ENCODE results near the gene DBP. TPM values are rescaled to one million over a fixed set of nuclear protein-coding genes. Genes with fewer than 3 reads are reported as not detected.

DBP gene
- total and polyA plus RNA-seq, 2 of the 13 experiments (the other 11 are each of a cell fraction or from before 2014, with no cell fraction given) = 1.7 to 5.8 TPM

DNA sequence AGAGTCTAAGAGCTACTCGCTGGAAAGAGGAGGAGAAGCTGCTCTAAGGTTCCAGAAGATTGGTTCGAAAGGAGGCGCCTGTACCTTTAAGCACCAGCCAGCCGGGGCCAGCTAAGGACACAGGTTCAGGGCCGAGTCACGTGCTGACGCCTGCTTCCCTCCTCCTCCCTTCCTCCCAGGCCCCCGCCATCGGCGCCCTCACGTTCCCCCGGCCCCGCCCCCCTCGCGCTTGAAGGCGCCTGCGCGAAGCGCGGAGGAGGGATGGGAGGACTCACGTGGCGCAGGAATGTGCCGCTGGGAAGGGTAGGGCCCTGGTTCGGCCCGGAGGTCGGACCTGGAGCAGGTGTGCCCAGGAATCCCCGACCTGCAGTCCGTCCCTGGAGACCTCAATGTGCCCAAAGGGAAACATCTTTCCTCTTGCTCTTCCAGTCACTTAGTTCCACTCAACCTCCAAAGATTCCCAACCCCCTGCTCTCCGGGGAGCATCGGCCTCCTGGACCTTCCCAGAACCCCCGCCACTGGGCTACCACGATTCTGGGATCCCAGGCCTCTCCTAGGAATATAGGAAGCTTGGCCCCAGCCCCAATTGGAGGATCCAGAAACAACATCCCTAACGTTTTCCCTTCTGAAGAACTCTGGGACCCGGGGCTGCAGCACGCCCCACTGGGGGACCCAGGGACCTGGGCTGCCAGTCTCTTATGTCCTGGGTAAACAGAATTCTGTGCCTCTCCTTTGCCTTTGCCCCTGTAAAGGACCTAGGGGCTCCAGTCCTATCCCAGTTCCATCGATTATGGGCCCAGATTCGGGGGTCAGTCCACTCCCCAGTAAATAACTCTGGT lies 2.5 kb downstream of the DBP start (continued):
- no peak for TF ChIP-seq SOX13 (IDR thresholded peaks at IDR 0.05)
- peak in 1 of 2 experiments; percentile 54; a peak in 1 of 4 replicates for TF ChIP-seq SOX13 (CRISPR knock-in tag; conservative IDR thresholded peaks at IDR 0.05 in 1 of 2, IDR thresholded peaks at IDR 0.05 in 1 of 2)
- no peak for TF ChIP-seq PCBP2 (optimal IDR thresholded peaks at IDR 0.05; ENCODE audit: low read depth, low read length, poor library complexity, severe bottlenecking)
- TF ChIP-seq REPIN1 (CRISPR knock-in tag; IDR thresholded peaks at IDR 0.05; ENCODE audit: borderline replicate concordance, low read depth) = peak; percentile 72
- TF ChIP-seq ZNF143 (CRISPR knock-in tag; IDR thresholded peaks at IDR 0.05) = peak; percentile 42; the same call in 1 of the 2 replicates
- TF ChIP-seq MBNL3 (CRISPR knock-in tag; conservative IDR thresholded peaks at IDR 0.05) = no peak
- no peak for TF ChIP-seq NR1H2 (CRISPR knock-in tag; IDR thresholded peaks at IDR 0.05; ENCODE audit: borderline replicate concordance, low read depth)
- peak; percentile 51 for TF ChIP-seq GATAD2A (CRISPR knock-in tag; IDR thresholded peaks at IDR 0.05)
- TF ChIP-seq ZNF430 (CRISPR knock-in tag; IDR thresholded peaks at IDR 0.05) = 0 out of 2 replicates have a peak, but pooled peaks have one; percentile 62
- TF ChIP-seq ZNF841 (CRISPR knock-in tag; IDR thresholded peaks at IDR 0.05; ENCODE audit: borderline replicate concordance) = no peak
- TF ChIP-seq, protein P1, sequence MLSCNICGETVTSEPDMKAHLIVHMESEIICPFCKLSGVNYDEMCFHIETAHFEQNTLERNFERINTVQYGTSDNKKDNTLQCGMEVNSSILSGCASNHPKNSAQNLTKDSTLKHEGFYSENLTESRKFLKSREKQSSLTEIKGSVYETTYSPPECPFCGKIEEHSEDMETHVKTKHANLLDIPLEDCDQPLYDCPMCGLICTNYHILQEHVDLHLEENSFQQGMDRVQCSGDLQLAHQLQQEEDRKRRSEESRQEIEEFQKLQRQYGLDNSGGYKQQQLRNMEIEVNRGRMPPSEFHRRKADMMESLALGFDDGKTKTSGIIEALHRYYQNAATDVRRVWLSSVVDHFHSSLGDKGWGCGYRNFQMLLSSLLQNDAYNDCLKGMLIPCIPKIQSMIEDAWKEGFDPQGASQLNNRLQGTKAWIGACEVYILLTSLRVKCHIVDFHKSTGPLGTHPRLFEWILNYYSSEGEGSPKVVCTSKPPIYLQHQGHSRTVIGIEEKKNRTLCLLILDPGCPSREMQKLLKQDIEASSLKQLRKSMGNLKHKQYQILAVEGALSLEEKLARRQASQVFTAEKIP (CRISPR knock-in tag; IDR thresholded peaks at IDR 0.05; ENCODE audit: borderline replicate concordance) = no peak
- no peak for TF ChIP-seq SRSF9 (IDR thresholded peaks at IDR 0.05; ENCODE audit: borderline replicate concordance, insufficient read depth, low read depth, low read length, poor library complexity, severe bottlenecking)
- TF ChIP-seq AHR (CRISPR knock-in tag; IDR thresholded peaks at IDR 0.05) = peak; percentile 69; the same call in 1 of the 2 replicates
- no peak for TF ChIP-seq NFATC3 (CRISPR knock-in tag; IDR thresholded peaks at IDR 0.05)
- no peak for TF ChIP-seq ZKSCAN5 (CRISPR knock-in tag; IDR thresholded peaks at IDR 0.05)
- no peak for TF ChIP-seq ZBTB1 (CRISPR knock-in tag; IDR thresholded peaks at IDR 0.05; ENCODE audit: borderline replicate concordance)
- peak; percentile 78 for TF ChIP-seq KAT8 (CRISPR knock-in tag; IDR thresholded peaks at IDR 0.05)
- peak; percentile 90; the same call in 1 of the 2 replicates for TF ChIP-seq NFKB2 (CRISPR knock-in tag; IDR thresholded peaks at IDR 0.05; ENCODE audit: borderline replicate concordance)
- no peak; the same call in 1 of the 2 replicates for TF ChIP-seq NRL (CRISPR knock-in tag; IDR thresholded peaks at IDR 0.05; ENCODE audit: borderline replicate concordance)
- TF ChIP-seq, protein P2, sequence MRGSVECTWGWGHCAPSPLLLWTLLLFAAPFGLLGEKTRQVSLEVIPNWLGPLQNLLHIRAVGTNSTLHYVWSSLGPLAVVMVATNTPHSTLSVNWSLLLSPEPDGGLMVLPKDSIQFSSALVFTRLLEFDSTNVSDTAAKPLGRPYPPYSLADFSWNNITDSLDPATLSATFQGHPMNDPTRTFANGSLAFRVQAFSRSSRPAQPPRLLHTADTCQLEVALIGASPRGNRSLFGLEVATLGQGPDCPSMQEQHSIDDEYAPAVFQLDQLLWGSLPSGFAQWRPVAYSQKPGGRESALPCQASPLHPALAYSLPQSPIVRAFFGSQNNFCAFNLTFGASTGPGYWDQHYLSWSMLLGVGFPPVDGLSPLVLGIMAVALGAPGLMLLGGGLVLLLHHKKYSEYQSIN (CRISPR knock-in tag; IDR thresholded peaks at IDR 0.05; ENCODE audit: borderline replicate concordance) = no peak
- no peak for TF ChIP-seq SP140L (CRISPR knock-in tag; IDR thresholded peaks at IDR 0.05; ENCODE audit: borderline replicate concordance)
- TF ChIP-seq EEA1 (CRISPR knock-in tag; IDR thresholded peaks at IDR 0.05; ENCODE audit: borderline replicate concordance) = no peak
- no peak for TF ChIP-seq CENPT (CRISPR knock-in tag; IDR thresholded peaks at IDR 0.05; ENCODE audit: low read depth)
- TF ChIP-seq TAF15 (IDR thresholded peaks at IDR 0.05; ENCODE audit: low read depth, low read length, poor library complexity, severe bottlenecking) = no peak
- no peak; the same call in 1 of the 2 replicates for TF ChIP-seq KDM5B (CRISPR knock-in tag; IDR thresholded peaks at IDR 0.05; ENCODE audit: borderline replicate concordance)
- no peak for TF ChIP-seq MAFK (conservative IDR thresholded peaks at IDR 0.05 in 1 of 2, IDR thresholded peaks at IDR 0.05 in 1 of 2; ENCODE audit: low read length in 2 of 2)
- no peak; the same call in 1 of the 2 replicates for TF ChIP-seq ZSCAN9 (CRISPR knock-in tag; IDR thresholded peaks at IDR 0.05; ENCODE audit: borderline replicate concordance)
- TF ChIP-seq RNF2 (conservative IDR thresholded peaks at IDR 0.05; ENCODE audit: low read depth) = no peak

All from HepG2 (cell line).